Astrocyte of the cerebellum (primary cell): Measurements from ENCODE around the gene MTHFD1.

Source experiments
- DNase-seq: peaks from one replicate; pipeline ENCODE4 v3.0.0-alpha.2; 2011; ENCODE audit warnings: low read depth
- H3K4me3 ChIP-seq: 2 replicates; pipeline ENCODE4 v1.5.1; 2011; ENCODE audit warnings: mild to moderate bottlenecking, low read depth, low read length, moderate library complexity
- in situ Hi-C: cut with HindIII; loops from 2 replicates; pipeline ENCODE4 v1.10.0; 2017; ENCODE audit warnings: low sequenced_read_pairs
- TF ChIP-seq, protein P1 (sequence below): IDR thresholded peaks from 2 replicates; pipeline ENCODE4 v1.5.1; 2012; ENCODE audit warnings: low read length, low read depth, moderate library complexity, mild to moderate bottlenecking; ENCODE audit errors: missing control alignments

Gene MTHFD1

DNA sequence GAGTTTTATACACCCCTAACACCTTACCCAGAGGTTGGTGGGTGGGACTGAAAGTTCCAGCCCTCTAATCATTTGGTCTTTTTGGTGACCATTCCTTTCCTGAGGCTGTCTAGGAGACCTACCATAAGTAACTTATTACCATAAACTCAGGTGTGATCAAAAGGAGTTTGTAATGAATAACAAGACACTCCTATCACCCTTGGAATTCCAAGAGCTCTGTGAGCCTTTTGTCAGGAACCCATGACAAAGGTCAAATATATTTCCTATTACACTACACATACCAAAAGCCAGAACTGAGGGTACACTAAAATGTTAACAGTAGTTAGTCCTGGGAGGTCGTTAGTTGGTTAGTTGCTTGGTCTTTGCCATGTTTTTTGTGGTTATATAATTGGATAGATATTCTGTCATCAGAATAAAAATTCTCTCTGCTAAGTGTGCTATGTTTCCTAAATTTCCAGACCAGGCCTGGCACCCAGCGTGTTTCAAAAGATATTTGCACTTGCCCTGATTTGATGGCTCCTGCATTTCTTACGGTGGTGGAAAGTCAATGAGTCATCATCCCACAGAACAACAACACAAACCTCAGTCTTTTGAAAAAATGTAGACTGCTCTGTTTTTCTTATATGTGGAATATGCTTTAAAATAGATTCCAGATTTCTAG lies 50.2 kb downstream of the MTHFD1 start:
- TF ChIP-seq, protein P1, sequence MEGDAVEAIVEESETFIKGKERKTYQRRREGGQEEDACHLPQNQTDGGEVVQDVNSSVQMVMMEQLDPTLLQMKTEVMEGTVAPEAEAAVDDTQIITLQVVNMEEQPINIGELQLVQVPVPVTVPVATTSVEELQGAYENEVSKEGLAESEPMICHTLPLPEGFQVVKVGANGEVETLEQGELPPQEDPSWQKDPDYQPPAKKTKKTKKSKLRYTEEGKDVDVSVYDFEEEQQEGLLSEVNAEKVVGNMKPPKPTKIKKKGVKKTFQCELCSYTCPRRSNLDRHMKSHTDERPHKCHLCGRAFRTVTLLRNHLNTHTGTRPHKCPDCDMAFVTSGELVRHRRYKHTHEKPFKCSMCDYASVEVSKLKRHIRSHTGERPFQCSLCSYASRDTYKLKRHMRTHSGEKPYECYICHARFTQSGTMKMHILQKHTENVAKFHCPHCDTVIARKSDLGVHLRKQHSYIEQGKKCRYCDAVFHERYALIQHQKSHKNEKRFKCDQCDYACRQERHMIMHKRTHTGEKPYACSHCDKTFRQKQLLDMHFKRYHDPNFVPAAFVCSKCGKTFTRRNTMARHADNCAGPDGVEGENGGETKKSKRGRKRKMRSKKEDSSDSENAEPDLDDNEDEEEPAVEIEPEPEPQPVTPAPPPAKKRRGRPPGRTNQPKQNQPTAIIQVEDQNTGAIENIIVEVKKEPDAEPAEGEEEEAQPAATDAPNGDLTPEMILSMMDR, result no peak
- in situ Hi-C loops, result no loop called here
- peak; percentile 97 for DNase-seq
- H3K4me3 ChIP-seq, result no peak overlapping the region

DNA sequence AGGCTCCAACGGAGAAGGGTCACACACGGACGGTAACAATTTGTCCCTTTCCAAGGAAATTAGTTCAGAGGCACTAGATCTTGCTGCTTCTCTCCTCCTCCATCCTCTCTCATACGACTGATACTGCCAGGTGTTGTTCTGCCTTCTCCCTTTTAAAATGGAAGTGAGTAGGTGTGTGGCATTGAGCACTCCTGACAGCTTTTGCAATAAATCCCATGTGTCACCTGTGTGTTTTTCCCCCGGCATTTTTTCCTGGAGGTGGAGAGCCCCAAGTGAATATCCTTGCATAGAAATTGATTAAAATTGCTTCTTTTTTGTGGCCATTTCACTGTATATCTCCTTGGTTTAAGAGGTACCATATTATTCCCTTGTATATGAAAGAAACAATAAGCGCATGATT lies 51.0 kb downstream of the MTHFD1 start:
- in situ Hi-C loops, result no loop called here
- no peak overlapping the region for H3K4me3 ChIP-seq
- no peak for DNase-seq

DNA sequence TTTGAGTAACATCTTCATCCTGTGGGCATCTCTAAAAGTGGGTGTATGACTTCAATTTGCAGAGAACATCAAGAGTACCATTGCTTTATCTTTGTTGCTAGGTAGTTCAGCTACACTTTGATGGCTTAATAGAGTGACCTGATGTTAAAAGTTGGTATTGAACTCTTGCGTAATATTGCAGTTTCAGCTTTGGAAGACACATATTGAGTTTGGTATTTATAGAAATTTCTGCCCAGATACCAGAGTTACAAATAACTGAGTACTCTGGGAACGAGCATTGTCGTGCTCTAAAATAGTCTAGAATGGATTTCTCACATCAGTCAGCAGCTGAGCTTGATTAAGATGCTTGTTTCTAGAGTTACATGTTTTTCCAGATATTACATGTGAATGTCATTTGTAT lies 52.3 kb downstream of the MTHFD1 start:
- in situ Hi-C loops, result no loop called here
- no peak for DNase-seq

More for the DNA sequence above, 51.0 kb downstream of the MTHFD1 start:
- TF ChIP-seq, protein P1, result no peak

DNA sequence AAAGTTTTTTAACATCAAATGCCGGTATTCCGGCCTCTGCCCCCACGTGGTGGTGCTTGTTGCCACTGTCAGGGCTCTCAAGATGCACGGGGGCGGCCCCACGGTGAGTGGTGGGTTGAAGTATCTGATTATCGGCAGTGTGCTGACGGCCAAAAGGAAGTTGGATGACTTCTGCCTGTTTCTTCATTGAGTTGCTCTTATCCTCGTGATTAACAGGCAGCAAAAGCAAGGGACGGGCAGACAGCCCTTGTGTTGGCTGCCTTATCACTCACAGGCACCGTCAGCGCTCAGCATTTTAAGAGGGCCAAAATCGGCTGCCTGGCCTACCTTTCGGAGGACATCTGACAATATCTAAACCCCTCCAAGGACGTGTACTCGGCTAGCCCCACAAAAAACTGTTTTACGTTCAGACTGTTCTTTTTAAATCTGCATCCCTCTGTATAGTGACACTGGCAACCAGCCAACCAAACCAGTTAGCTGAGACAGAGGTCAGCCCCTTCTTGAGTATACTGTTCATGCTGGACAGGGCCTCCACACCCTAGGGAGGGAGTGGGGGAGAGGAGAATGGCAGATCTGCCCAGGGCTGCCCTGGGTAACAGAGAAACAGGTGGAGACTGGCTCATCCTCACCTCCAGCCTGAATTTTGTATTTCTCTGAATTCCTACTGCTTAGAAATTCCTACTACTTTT lies 54.3 kb downstream of the MTHFD1 start:
- in situ Hi-C loops, result no loop called here
- no peak for DNase-seq
- H3K4me3 ChIP-seq, result no peak overlapping the region
- TF ChIP-seq, protein P1, result no peak

More for the DNA sequence above, 52.3 kb downstream of the MTHFD1 start:
- TF ChIP-seq, protein P1, result no peak
- no peak overlapping the region for H3K4me3 ChIP-seq

DNA sequence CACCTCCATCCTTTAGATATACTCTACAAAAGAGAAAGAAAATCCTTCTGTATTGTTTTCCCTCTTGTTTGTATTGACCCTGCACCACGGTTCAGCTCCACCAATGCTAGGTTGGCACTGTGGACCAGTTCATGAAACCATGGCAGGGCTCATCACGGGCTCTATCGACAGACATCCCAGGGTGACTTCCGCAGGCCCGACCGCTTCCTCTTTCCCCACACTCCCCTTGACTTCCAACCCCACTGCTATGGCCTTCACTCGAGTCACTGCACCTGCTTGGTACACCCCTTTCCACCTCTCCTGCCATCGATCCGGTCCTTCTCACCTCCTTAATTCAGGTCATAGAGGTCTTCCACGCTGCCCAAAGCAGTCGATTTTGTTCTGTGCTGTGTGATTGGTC lies 56.0 kb downstream of the MTHFD1 start:
- DNase-seq, result no peak
- TF ChIP-seq, protein P1, result no peak
- in situ Hi-C loops, result no loop called here
- H3K4me3 ChIP-seq, result no peak overlapping the region

DNA sequence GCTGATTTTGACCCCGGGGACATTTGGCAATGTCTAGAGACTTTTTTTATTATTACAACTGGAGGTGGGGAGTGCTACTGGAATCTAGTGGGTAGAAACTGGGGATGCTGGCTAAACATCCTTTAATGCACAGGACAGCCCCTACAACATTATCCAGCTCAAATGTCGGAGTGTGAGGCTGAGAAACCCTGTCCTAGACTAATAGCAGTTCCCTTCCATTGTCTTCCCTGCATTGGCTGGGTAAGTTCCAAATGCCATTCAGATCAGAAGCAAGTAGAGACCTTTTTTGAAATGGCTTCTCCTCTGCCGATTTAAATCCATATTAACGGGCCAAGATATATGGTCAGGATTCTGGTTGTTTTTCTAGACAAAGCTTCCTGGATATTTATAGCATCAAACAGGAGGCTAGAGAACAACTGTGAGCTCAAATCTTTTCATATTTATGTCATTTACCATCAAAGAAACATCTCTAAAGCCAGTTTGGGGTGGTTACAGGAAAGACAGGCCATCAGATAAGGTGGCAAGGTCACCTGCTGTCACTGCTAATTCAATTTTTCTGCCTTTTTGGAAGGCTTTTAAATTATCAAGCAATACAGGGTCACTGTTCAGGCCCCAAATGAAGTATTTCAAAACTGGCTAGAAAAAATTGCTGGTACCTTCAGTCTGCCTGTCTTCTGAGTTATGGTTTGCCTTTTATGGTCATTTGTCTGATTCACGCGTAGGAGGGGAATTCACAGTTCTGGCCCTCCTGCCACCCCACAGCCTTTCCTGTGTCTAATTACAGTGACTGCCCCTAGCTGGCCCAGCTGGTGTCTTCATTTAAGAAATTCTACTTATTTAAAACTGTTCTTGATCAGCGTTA lies 57.1 kb downstream of the MTHFD1 start:
- DNase-seq, result peak; percentile 49
- H3K4me3 ChIP-seq, result no peak overlapping the region
- in situ Hi-C loops, result no loop called here
- TF ChIP-seq, protein P1, result no peak
